ENCODE data around the gene DNER.
"Not testable (repeated sequence)": the region's sequence is repeated elsewhere in the genome, so short reads cannot be mapped to it uniquely, and the experiment has no call there.

Gene DNER

GRCh38 chr2:229614021-229614420, 100.3 kb downstream of the DNER start:
- not testable (repeated sequence) for DNase-seq

GRCh38 chr2:229612384-229612971, 101.9 kb downstream of the DNER start:
- no peak for DNase-seq

GRCh38 chr2:229611360-229611759, 103.0 kb downstream of the DNER start:
- DNase-seq = no peak

- DNase-seq = no peak
Observed at GRCh38 chr2:229610872-229611271, 103.5 kb downstream of the DNER start.

DNA sequence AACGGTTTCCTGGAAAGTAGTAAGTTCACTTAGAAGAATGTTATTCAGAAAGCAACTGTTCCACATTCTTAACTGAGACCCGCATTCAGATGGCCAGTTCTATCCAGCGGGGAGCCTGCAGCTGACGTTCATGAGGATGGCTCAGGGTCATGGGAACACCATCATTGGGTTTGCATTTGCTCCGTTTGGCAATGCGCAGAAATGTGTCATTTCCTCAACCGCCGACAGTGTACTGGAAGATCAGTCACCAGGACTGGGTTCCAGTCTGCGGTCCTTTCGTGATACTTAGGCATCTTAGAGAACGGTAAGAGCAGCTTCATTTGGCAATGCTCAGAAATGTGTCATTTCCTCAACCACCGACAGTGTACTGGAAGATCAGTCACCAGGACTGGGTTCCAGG, 104.0 kb downstream of the DNER start:
- DNase-seq = no peak

- no peak for DNase-seq
Observed at GRCh38 chr2:229601936-229602335, 112.4 kb downstream of the DNER start.

- DNase-seq = no peak
Observed at GRCh38 chr2:229601396-229601795, 113.0 kb downstream of the DNER start.

DNA sequence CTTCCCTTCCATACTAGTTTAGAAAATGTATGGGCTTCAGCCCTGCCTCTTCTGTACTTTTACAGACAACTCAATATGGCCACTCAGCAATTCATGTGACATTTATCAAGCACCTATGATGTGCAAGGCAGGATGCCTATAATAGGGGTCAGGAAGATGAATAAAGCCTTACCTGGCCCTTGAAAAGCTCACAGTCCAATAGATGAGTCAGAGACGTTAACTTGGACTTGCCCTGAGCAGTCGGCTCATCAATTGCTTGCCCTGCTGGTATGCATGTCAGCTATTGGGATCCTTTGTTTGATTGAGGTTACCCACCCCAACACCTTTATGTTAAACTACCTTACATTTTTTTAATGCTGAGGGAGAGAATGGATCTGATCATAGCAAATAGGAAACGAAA, 116.1 kb downstream of the DNER start:
- DNase-seq = no peak

- no peak for DNase-seq
Observed at GRCh38 chr2:229596796-229597195, 117.6 kb downstream of the DNER start.

GRCh38 chr2:229591611-229592010, 122.7 kb downstream of the DNER start:
- no peak for DNase-seq

- peak; percentile 22 for DNase-seq
Observed at GRCh38 chr2:229586746-229587705, 127.3 kb downstream of the DNER start.

- no peak for DNase-seq
Observed at GRCh38 chr2:229586012-229586411, 128.3 kb downstream of the DNER start.

GRCh38 chr2:229582151-229582550, 132.2 kb downstream of the DNER start:
- DNase-seq = no peak

GRCh38 chr2:229578052-229578846, 136.1 kb downstream of the DNER start:
- no peak for DNase-seq

DNA sequence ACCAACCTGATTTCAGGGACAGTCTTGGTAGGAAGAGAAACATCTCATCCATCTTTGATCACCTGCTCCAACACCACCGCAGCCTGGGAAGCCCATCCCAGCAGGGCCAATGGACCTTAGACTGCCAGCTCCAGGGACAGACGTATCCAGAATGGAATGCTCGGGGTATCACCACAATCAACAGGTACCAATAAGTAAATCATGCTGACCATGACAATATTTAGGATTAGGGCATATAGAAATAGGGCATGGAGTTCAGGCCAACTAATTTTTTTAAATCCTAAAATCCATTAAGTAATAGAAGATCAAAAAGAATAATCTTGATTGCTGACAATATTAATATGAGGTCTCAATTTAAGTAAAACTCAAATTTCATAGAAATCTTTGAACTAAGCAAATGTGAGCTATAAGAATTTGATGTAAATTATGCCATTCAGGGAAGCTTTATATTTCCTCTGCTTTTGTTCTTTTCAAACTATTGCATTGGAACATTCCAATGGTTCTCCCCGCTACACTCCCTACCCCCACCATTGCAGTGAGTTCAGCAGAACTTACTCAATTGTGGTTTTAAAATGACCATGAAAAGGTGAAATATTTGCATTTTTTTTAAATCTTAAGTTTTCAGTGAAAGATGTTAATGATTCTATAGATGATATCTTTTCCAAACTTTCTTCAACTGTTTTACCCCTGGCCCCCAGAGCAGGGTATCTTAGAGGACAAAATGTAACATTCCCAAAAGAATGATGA, 138.6 kb downstream of the DNER start:
- DNase-seq = no peak

- no peak for DNase-seq
Observed at GRCh38 chr2:229572507-229573271, 141.7 kb downstream of the DNER start.

- DNase-seq = no peak
Observed at GRCh38 chr2:229571243-229571642, 143.1 kb downstream of the DNER start.

GRCh38 chr2:229566370-229566769, 148.0 kb downstream of the DNER start:
- DNase-seq = no peak

- no peak for DNase-seq
Observed at GRCh38 chr2:229564300-229564907, 150.0 kb downstream of the DNER start.

DNA sequence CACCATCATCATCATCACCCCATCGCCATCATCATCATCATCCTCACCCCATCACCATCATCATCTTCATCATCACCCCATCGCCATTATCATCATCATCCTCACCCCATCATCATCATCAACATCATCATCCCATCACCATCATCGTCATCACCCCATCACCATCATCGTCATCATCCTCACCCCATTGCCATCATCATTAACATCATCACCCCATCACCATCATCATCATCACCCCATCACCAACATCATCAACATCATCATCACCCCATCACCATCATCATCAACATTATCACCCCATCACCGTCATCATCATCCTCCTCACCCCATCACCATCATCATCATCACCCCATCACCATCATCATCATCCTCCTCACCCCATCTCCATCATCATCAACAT, 151.0 kb downstream of the DNER start:
- DNase-seq = no peak

GRCh38 chr2:229562472-229563127, 151.8 kb downstream of the DNER start:
- no peak for DNase-seq

All from NCI-H446 treated with DMSO at 0.1 percent for 48 hours (cell line).